IMR-90 (cell line): ENCODE results near the gene GCH1. TPM values are rescaled to one million over a fixed set of nuclear protein-coding genes. Genes with fewer than 3 reads are reported as not detected.
"Not testable (repeated sequence)": the region's sequence is repeated elsewhere in the genome, so short reads cannot be mapped to it uniquely, and the experiment has no call there.

Experiments
- ATAC-seq: fragments of 200-7000 bp; cut with Tn5 transposase; 2 replicates; pipeline ENCODE4 v1.9.1; 2020; ENCODE audit warnings: low read depth, mild to moderate bottlenecking, moderate library complexity
- BruUV-seq: library from RNA; stranded (reverse); fragments of 400-500 nt; replicated peaks from 2 replicates; lab custom pipeline; 2021; lab: Mats Ljungman, UMichigan
- CTCF ChIA-PET: fragments of 300-600 bp; formaldehyde crosslinking; extraction: SDS; loops from one replicate; lab custom pipeline; 2021; ENCODE audit warnings: antibody characterized with exemption; lab: Yijun Ruan, JAX
- POLR2A ChIA-PET: fragments of 300-600 bp; sonication (Branson Sonifier 250); formaldehyde crosslinking; loops from one replicate; lab custom pipeline; 2022; ENCODE audit warnings: antibody characterized with exemption; ENCODE audit not compliant: unreplicated experiment; lab: Charles Lee
- DNase-seq: peaks from one replicate; pipeline ENCODE4 v3.0.0; 2013
- H2AFZ ChIP-seq: replicated peaks from 2 replicates; pipeline ENCODE3; 2013; ENCODE audit warnings: low read length, mild to moderate bottlenecking; ENCODE audit not compliant: poor library complexity
- H2AK5ac ChIP-seq: 2 replicates; pipeline ENCODE4 v1.6.1; 2013; ENCODE audit warnings: low read depth, low read length, inconsistent platforms
- H2AK9ac ChIP-seq: replicated peaks from 2 replicates; pipeline ENCODE3; 2013; ENCODE audit warnings: mild to moderate bottlenecking, low read depth, low read length, moderate library complexity; ENCODE audit not compliant: poor library complexity
- H2BK120ac ChIP-seq: 2 replicates; pipeline ENCODE4 v1.6.1; 2013; ENCODE audit warnings: low read depth, low read length, inconsistent platforms
- H2BK15ac ChIP-seq: 3 replicates; pipeline ENCODE4 v1.6.1; 2013; ENCODE audit warnings: low read depth, low read length, inconsistent platforms
- H2BK20ac ChIP-seq: 2 replicates; pipeline ENCODE4 v1.6.1; 2013; ENCODE audit warnings: low read depth, mild to moderate bottlenecking, inconsistent platforms, low read length, moderate library complexity
- H2BK5ac ChIP-seq: 2 replicates; pipeline ENCODE4 v1.6.1; 2013; ENCODE audit warnings: mild to moderate bottlenecking, low read depth, low read length, inconsistent platforms; ENCODE audit not compliant: poor library complexity, severe bottlenecking
- H3K14ac ChIP-seq: replicated peaks from 2 replicates; pipeline ENCODE4 v1.6.1; 2013; ENCODE audit warnings: low read depth, low read length, inconsistent platforms
- H3K18ac ChIP-seq: 2 replicates; pipeline ENCODE4 v1.6.1; 2013; ENCODE audit warnings: low read depth, low read length, control low read depth
- H3K23ac ChIP-seq: 2 replicates; pipeline ENCODE4 v1.6.1; 2013; ENCODE audit warnings: low read depth, low read length, inconsistent platforms
- H3K27ac ChIP-seq: 2 replicates; pipeline ENCODE4 v1.5.1; 2013; ENCODE audit warnings: mild to moderate bottlenecking, control low read depth, low read length; ENCODE audit not compliant: insufficient read depth
- H3K27me3 ChIP-seq: 2 replicates; pipeline ENCODE4 v1.6.1; 2013; ENCODE audit warnings: low read length; ENCODE audit not compliant: control insufficient read depth, insufficient read depth
- H3K36me3 ChIP-seq: 2 replicates; pipeline ENCODE4 v1.6.1; 2013; ENCODE audit warnings: low read length, mixed read lengths; ENCODE audit not compliant: control insufficient read depth, insufficient read depth
- H3K4ac ChIP-seq: 2 replicates; pipeline ENCODE4 v1.6.1; 2013; ENCODE audit warnings: low read depth, low read length, inconsistent platforms
- H3K4me1 ChIP-seq: 2 replicates; pipeline ENCODE4 v1.6.1; 2013; ENCODE audit warnings: low read length, mixed read lengths; ENCODE audit not compliant: control insufficient read depth, insufficient read depth
- H3K4me2 ChIP-seq: 2 replicates; pipeline ENCODE4 v1.6.1; 2013; ENCODE audit warnings: low read depth, mild to moderate bottlenecking, control low read depth, low read length, moderate library complexity
- H3K4me3 ChIP-seq: 2 replicates; pipeline ENCODE4 v1.5.1; 2013; ENCODE audit warnings: low read depth, mild to moderate bottlenecking, control low read depth, low read length, moderate library complexity; ENCODE audit not compliant: insufficient read depth
- H3K56ac ChIP-seq: 2 replicates; pipeline ENCODE4 v1.6.1; 2013; ENCODE audit warnings: low read length, inconsistent platforms; ENCODE audit not compliant: insufficient read depth; ENCODE audit errors: extremely low read depth
- H3K79me1 ChIP-seq, 2 experiments: 2 replicates each; pipeline ENCODE4 v1.6.1; 2013; ENCODE audit warnings: low read length in 2 of 2, inconsistent platforms in 1 of 2, low read depth in 1 of 2
- H3K9ac ChIP-seq: 2 replicates; pipeline ENCODE4 v1.6.1; 2013; ENCODE audit warnings: low read depth, low read length, control low read depth
- H3K9me1 ChIP-seq: 2 replicates; pipeline ENCODE4 v1.6.1; 2013; ENCODE audit warnings: low read length, inconsistent platforms; ENCODE audit not compliant: insufficient read depth
- H3K9me3 ChIP-seq: 2 replicates; pipeline ENCODE4 v1.6.1; 2013; ENCODE audit warnings: low read length; ENCODE audit not compliant: control insufficient read depth, insufficient read depth
- H4K20me1 ChIP-seq: 2 replicates; pipeline ENCODE4 v1.6.1; 2013; ENCODE audit warnings: low read length, inconsistent platforms; ENCODE audit not compliant: insufficient read depth
- H4K5ac ChIP-seq: 2 replicates; pipeline ENCODE4 v1.6.1; 2013; ENCODE audit warnings: mild to moderate bottlenecking, low read depth, low read length, control low read depth
- H4K8ac ChIP-seq, 2 experiments: 2 replicates each; pipeline ENCODE4 v1.6.1; 2013; ENCODE audit warnings: low read depth in 2 of 2, low read length in 2 of 2, control low read depth in 1 of 2, inconsistent platforms in 1 of 2
- H4K91ac ChIP-seq: 2 replicates; pipeline ENCODE4 v1.6.1; 2013; ENCODE audit warnings: low read depth, low read length, inconsistent platforms; ENCODE audit not compliant: insufficient read depth
- BHLHE40 ChIP-seq: fragments of 150-350 bp; IDR thresholded peaks from 2 replicates; pipeline ENCODE4 v1.6.1; 2016; ENCODE audit warnings: mild to moderate bottlenecking, low read depth, low read length
- CEBPB ChIP-seq: IDR thresholded peaks from 2 replicates; pipeline ENCODE4 v1.6.1; 2012; ENCODE audit warnings: low read depth, low read length, improper control_type of control experiment
- POLR2A ChIP-seq: IDR thresholded peaks from 2 replicates; pipeline ENCODE4 v1.6.1; 2012; ENCODE audit warnings: mild to moderate bottlenecking, low read depth, low read length
- RCOR1 ChIP-seq: IDR thresholded peaks from 2 replicates; pipeline ENCODE4 v1.6.1; 2012; ENCODE audit warnings: mild to moderate bottlenecking, low read length, improper control_type of control experiment; ENCODE audit not compliant: insufficient replicate concordance
- RFX5 ChIP-seq: IDR thresholded peaks from 2 replicates; pipeline ENCODE4 v1.8.0; 2012; ENCODE audit warnings: low read depth, mild to moderate bottlenecking, low read length, moderate library complexity
- WGBS, 2 experiments: methylation state at CpG; one replicate each; pipeline versions ENCODE4 v1.1.5 to v1.1.7; 2013; ENCODE audit warnings: missing lambda C conversion rate in 2 of 2; ENCODE audit not compliant: insufficient read length in 1 of 2; ENCODE audit errors: extremely low coverage in 2 of 2; 5-methylcytosine and 5-hydroxymethylcytosine counted together
- dilution Hi-C: fragments of 300-500 bp; cut with HindIII; formaldehyde crosslinking; loops from one replicate; pipeline ENCODE4 v1.14.3; 2018; ENCODE audit warnings: low sequenced_read_pairs; ENCODE audit not compliant: unreplicated experiment
- in situ Hi-C: fragments of 300-500 bp; cut with MboI; formaldehyde crosslinking; loops from 3 replicates; pipeline ENCODE4 v1.14.3; 2019; ENCODE audit warnings: low sequenced_read_pairs, inconsistent platforms, mixed read lengths
- intact Hi-C: fragments of 100-400 bp; cut with micrococcal nuclease; formaldehyde crosslinking; loops from 2 replicates; pipeline ENCODE4 v1.10.0; 2022
- polyA plus RNA-seq, 3 experiments: library from polyadenylated mRNA; depleted of rRNA; stranded (reverse); fragments of >200 nt; gene quantifications; 2 replicates each; pipeline ENCODE4 v1.2.3, GENCODE V29; 2012; ENCODE audit warnings: low replicate concordance in 1 of 3
- total RNA-seq: library from RNA; depleted of rRNA; stranded (reverse); fragments of >200 nt; gene quantifications from 2 replicates; pipeline ENCODE4 v1.2.3, GENCODE V29; 2012

Gene GCH1
- total and polyA plus RNA-seq, 2 of the 4 experiments (the other 2 are of a cell fraction), result 0.54 to 0.74 TPM

- DNase-seq, result no peak
- POLR2A ChIA-PET, result no interaction called here
- H3K23ac ChIP-seq, result no peak overlapping the region
Measured at GRCh38 chr14:54909817-54910558, 7.4 kb upstream of the GCH1 start.

GRCh38 chr14:54908973-54909372 lies 6.3 kb upstream of the GCH1 start:
- H3K4ac ChIP-seq, H3K18ac ChIP-seq, H4K20me1 ChIP-seq, H2AK5ac ChIP-seq, CTCF ChIA-PET, H3K9me1 ChIP-seq, H2BK20ac ChIP-seq, H3K4me2 ChIP-seq, H3K23ac ChIP-seq, H3K36me3 ChIP-seq, POLR2A ChIA-PET, dilution Hi-C loops, in situ Hi-C loops, H3K79me1 ChIP-seq, H3K9me3 ChIP-seq, intact Hi-C loops, H2BK120ac ChIP-seq, H3K27ac ChIP-seq, H2BK15ac ChIP-seq, H4K91ac ChIP-seq, H4K5ac ChIP-seq, BruUV-seq, H3K14ac ChIP-seq, H3K9ac ChIP-seq, H3K4me1 ChIP-seq, H2AK9ac ChIP-seq, H2AFZ ChIP-seq, H4K8ac ChIP-seq, H3K27me3 ChIP-seq, H2BK5ac ChIP-seq, DNase-seq, H3K4me3 ChIP-seq, H3K56ac ChIP-seq, ATAC-seq: not testable (repeated sequence)
- WGBS, 2 experiments, result 88% methylated on average over 1 of the region's 4 CpGs; no CpG with 5 or more reads in 1 of the 2 experiments

More at GRCh38 chr14:54909817-54910558, 7.4 kb upstream of the GCH1 start:
- intact Hi-C loops, result loop anchor here (5.0 kb wide), 1 partner anchor 67 kb away; no protein-coding TSS in a partner anchor
- Histone ChIP-seq H4K20me1 (no peaks in the 10 kb centered on the region), H4K5ac (no peak overlapping the region), H3K27ac (no peak overlapping the region), H2AK9ac (peak overlapping the region; percentile 19), H2BK20ac (no peak overlapping the region), H3K56ac (no peak overlapping the region), H3K4me3 (no peak overlapping the region), H3K18ac (no peak overlapping the region), H3K27me3 (peaks cover 8% of the 10 kb centered on the region; the same call in 1 of the 2 replicates), H3K4me1 (no peaks in the 10 kb centered on the region), H2BK5ac (no peak overlapping the region), H2BK15ac (no peak overlapping the region), H3K9me1 (no peaks in the 10 kb centered on the region), H2AFZ (no peak overlapping the region), H3K4me2 (no peak overlapping the region), H2AK5ac (no peak overlapping the region), H3K9ac (no peak overlapping the region), H3K9me3 (no peaks in the 10 kb centered on the region), H2BK120ac (no peak overlapping the region), H4K91ac (no peak overlapping the region), H4K8ac (no peak overlapping the region), H3K79me1 (no peaks in the 10 kb centered on the region), H3K4ac (no peak overlapping the region), H3K14ac (no peak overlapping the region), H3K36me3 (no peaks in the 10 kb centered on the region)
- CTCF ChIA-PET, result no interaction called here
- whole genome bisulfite sequencing, 2 experiments, result no CpG with 5 or more reads among the region's 5 CpGs
- TF ChIP-seq BHLHE40 (no peak), RCOR1 (no peak), CEBPB (peak; percentile 78), POLR2A (no peak), RFX5 (no peak)
- in situ Hi-C loops, result no loop called here
- no peak for ATAC-seq
- no TSS peak for BruUV-seq
- dilution Hi-C loops, result no loop called here
